Pulmonary artery endothelial cell (primary cell): Measurements from ENCODE around the gene SERPINB5. TPM values are rescaled to one million over a fixed set of nuclear protein-coding genes. Genes with fewer than 3 reads are reported as not detected.

ENCODE experiments used
- DNase-seq: peaks from one replicate; pipeline ENCODE4 v3.0.0-alpha.2; 2011; ENCODE audit warnings: low read depth, low spot score
- total RNA-seq: library from RNA; depleted of rRNA; stranded (reverse); fragments of >200 nt; gene quantifications from 2 replicates; pipeline ENCODE4 v1.2.3, GENCODE V29; 2014

SERPINB5 gene
- total RNA-seq, 1 donor from 2014 or later: 0.07 TPM

DNA sequence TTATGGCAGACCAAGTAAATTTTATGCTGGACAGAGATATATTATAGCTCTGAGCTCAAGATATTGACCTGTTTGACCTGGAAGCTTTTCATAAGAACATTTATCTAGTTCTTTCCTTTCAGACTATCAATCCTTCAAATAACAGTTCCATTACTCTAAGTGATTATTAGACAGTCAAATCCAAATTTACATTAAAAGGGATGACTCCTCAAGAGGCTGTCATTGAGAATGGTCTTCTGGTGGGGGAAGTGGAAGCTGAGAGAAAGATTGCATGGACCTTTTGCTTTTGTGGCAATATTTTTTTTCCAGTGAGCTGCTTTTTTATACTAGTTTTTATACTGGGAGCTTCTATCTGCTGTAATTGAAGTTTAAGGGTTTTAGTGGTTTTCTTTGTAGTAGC, 50.5 kb downstream of the SERPINB5 start:
- no peak for DNase-seq

DNA sequence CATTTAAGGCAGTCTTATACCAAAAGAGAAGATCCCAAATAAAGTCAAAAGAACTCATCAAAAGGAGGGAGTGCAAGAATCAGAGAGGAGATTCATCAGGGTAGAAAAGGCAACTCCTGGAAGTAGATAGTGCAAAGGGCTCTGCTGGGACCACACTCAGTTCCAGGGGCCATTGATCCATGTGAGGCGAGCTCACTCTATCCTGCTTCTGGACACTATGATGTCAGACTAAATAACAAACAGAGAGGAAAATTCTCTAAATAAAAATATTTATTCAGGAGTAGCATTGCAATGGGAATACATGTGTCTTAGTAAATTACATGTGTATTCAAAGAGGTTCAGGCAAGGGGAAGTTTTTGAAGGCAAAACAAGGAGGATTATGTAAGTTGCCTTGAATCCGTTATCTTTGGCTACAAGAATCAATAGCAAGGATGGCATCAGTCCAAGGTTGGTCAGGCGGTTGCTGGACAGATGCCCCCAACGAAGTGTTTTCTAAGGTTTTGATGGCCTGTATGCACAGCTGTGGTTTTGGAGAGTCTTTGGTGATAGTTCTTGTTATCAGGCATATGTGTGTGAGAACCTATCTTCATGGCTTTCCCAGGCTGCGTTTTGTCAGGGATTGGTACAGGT, 52.2 kb downstream of the SERPINB5 start:
- DNase-seq: no peak

DNA sequence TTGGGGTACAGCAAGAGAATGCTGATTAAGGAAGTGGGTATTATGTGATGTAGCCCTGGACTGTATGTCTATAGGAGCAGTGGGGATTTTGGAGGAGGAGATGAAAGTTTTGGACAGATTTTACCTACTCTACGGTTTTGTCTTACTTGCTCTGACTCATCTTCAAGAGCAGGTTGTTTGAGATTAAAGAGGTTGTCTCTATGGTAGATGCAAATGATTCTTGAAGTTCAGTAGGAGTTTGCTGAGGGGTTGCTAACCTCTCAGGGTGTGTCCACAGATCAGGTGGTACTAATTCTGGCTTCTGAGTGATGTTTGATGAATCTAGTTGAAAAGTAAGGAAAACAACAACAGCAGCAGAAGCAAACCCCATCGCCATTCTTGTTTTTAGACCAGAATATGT, 55.7 kb downstream of the SERPINB5 start:
- no peak for DNase-seq

DNA sequence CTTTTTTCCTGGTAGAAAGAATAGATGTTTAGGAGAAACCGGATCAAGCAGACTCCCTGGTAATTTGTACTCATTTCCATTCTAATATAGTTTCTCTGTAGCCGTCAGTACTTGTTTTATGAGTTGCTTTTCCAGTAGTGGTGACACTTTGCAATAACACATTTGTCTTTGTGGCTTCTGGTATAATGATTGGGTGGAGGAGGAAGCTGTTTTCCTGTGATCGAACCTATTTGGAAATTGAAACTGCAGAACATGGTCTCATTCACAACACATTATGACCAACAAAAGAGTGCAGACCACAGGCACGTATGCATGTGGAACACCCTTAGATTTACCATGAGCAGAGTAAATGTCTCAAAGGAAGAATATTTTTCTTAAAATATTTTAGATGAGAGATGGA, 57.9 kb downstream of the SERPINB5 start:
- DNase-seq: no peak

DNA sequence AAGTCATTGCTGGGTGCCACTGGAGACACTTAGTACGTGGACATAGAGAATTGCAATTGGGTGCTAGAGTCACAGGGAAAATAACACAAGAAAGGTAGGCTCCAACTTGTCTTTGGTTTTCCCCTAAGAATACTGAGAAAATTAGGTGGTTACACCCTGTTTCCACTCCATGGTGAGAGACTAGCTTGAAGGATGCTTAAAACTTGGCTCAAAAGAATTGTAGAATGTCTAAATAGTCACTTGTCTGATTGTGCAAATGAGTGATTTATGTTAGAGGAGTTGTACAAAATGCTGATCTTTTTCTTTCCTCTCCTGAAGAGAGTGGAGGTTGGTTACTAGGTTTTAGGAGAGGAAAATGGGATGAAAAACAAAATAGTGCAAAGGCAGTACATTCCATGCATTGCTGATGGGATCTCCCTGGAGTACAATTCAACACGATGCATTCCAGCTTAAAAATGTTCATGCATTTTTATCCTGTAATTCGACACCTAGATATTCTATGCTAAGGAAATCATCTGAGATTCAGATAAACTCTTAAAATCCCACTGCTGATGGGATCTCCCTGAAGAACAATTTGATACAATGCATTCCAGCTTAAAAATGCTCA, 63.2 kb downstream of the SERPINB5 start:
- DNase-seq: no peak

DNA sequence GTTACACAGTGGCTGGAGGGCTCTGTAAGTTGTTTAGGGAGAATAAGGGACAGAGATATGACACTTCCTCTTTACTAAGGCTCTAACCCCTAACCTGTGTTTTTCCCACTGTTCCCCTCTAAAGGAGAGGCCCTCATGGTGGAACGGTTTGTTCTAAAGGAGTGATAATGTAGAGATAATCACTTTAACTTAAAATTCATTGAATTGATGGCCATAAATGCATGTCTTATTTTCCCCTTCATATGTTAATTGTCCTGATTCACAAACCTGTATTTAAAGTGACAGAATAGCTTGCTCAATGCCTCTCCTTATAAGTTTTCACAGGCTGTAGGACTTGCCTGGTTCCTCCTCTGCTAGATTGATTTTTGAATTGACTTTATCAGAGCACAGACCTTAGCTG, 65.3 kb downstream of the SERPINB5 start, which contains the start of gene SERPINB12:
SERPINB12 (plus strand) TSS at position 301 of the 400 bp plus-strand sequence. CDS start 13,791 bp downstream, outside the sequence.
- no peak for DNase-seq

DNA sequence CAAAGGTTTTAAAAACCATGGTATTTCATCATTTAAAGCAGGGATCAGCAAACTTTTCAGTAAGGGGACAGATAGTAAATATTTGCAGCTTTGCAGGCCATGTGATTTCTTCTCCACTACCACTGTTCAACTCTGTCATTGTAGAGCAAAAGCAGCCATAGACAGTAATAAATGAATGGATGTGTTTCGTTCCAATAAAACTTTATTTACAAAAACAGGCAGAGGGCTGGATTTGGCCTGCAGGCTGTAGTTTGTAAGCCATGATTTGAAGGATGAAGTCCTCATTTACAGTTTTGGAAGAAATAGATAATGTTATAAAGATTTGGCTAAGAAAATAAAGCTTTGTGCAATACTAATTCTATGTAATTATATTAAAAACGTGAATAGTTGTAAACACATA, 67.3 kb downstream of the SERPINB5 start:
- DNase-seq: no peak

DNA sequence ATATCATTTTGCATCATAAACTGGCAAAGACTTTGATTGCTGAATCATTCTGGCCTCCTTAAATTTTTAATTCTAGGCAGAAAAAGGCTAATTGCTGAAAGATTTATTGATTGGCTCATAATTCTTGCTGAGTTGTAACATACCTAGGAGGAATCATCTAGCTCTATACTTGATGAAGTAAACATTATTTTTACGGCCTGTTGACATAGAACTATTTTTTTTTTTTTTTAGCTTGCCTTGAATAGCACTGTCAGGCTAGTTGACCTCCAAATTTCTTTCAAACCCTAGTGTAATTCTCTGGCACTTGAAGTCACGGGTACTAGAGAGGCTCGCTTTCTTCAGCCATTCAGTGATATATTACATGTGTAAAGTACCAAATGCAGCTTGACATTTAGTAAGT, 68.2 kb downstream of the SERPINB5 start:
- DNase-seq: no peak

DNA sequence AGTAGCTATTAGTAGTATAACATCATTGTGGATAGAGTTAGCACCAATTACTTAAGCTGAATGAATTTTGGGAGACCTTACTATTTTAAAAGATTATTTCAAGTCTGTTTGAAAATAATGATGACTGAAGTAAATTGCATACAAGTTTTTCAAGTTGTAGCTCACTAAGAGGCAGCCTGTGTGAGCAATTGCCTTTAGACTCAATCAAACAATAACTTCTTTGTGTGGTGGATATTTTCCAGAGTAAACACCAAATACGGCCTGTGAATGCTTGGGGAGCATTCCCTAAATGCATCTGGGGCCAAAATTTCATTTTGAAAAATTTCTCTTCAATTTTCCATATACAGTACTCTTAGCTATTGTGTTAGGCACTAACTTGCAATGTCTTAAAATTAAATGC, 73.3 kb downstream of the SERPINB5 start:
- no peak for DNase-seq

DNA sequence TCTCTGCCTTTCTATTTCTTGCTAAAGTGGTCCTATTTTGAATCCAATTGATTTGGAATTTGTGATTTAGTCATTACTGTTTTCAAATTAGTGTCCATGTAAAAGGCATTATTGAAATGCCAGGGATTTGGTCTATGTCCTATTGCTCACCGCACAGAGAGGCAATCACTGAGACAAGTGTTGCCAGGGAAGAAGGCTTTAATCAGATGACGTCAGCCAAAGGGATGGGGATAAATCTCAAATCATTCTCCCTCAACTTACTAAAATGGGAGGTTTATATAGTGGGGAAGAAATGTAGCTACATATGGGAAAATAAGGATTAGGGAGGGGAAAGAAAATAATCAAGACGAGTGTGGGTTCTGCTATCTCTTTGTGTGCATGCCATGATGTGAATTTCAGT, 75.0 kb downstream of the SERPINB5 start:
- no peak for DNase-seq

DNA sequence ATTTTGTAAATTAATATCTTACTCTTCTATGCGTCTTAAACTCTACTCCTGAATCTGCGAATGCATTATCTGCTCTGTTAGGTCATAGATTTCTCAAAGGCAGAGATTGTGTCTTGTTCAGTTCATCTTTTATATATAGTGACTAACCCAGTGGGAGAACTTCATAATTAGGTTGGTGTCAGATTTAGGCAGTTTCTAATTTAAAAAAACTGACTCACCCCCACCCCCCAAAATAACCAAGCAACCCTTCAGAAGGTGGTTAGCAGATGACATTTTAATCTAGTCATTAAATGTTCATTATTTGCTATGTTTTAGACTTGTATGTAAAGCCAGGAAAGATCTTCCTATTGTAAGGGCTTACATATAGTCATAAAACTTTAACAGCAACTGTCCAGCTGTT, 75.8 kb downstream of the SERPINB5 start:
- DNase-seq: no peak

DNA sequence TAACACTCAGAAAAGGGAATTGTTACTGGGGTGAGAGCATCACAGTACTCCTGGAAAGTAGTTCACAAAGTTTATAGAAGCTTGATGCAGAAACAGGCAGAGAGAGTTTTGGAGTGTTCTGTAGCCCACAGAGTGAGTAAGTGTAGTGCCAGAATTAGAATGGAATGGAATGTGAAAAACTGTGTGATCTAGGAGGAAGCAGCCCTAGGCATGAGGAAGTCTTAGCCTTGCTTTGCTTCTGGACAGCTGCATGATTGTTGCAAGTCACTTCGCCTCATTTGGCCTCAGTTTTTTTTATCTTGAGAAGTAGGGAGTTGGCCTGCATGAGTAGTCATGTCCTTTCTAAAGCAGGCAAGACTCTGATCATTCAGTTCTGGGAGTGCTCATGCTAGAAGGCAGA, 76.3 kb downstream of the SERPINB5 start:
- no peak for DNase-seq

Other genes starting within 250 kb of the SERPINB5 start
- 1.3 and 1.4 TPM in 2 replicates for gene BCL2, start 157.2 kb upstream of the SERPINB5 start, total RNA-seq
- gene KDSR, start 109.8 kb upstream of the SERPINB5 start, total RNA-seq: 17.6 and 29.5 TPM in 2 replicates
- gene VPS4B, start 54.5 kb upstream of the SERPINB5 start, total RNA-seq: 47.7 and 52.1 TPM in 2 replicates
- not detected in 2 replicates for gene SERPINB12, start 65.4 kb downstream of the SERPINB5 start, total RNA-seq
- gene SERPINB13, start 110.4 kb downstream of the SERPINB5 start, total RNA-seq: not detected in 2 replicates
- gene SERPINB4, start 167.3 kb downstream of the SERPINB5 start, total RNA-seq: not detected in 2 replicates
- not detected in 2 replicates for gene SERPINB3, start 184.9 kb downstream of the SERPINB5 start, total RNA-seq
- not detected in 2 replicates for gene SERPINB11, start 226.0 kb downstream of the SERPINB5 start, total RNA-seq